ENCODE data around the gene PAGR1.

DNA sequence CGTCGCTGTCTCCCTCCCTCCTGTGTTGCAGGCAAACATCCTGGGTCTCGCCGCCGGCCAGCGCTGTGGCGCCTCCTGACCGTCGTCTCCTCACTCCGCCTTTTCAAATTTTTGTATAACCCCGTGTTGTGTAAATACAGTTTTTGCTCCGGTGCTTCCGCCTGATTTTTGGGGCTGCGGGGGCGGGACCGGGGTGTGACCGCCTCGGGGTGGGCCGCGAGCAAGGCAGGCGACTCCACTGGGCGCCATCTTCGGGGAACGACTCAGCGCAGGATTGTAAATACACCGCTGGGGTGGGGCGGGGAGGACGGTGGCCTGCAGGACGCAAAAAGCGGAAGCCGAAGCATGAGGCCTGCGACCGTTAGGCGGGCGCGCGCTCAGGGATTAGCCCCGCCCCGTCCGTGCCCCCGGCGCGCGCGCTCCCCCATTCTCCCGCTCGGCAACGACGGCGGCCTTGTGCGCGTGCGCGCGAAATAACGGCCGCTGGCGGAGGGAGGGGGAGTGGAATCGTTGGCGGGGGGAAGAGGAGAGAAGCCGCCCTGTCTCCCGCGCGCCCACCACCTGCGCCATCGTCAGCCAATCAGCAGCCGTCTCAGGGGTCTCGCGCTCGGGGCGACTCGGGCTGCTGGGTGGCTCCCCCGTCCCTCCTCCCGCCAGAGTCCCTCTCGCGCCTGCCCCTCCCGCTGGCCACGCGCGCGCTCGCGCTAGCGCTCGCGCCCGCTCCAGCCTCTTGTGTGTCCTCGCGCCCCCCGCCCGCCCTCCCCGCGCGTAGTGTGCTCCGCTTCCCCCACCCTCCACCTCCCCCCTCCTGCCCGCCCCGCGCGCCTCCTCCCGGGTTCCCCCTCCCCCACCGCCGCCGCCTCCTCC, 10.5 kb upstream of the PAGR1 start:
- TF ChIP-seq, protein P1, sequence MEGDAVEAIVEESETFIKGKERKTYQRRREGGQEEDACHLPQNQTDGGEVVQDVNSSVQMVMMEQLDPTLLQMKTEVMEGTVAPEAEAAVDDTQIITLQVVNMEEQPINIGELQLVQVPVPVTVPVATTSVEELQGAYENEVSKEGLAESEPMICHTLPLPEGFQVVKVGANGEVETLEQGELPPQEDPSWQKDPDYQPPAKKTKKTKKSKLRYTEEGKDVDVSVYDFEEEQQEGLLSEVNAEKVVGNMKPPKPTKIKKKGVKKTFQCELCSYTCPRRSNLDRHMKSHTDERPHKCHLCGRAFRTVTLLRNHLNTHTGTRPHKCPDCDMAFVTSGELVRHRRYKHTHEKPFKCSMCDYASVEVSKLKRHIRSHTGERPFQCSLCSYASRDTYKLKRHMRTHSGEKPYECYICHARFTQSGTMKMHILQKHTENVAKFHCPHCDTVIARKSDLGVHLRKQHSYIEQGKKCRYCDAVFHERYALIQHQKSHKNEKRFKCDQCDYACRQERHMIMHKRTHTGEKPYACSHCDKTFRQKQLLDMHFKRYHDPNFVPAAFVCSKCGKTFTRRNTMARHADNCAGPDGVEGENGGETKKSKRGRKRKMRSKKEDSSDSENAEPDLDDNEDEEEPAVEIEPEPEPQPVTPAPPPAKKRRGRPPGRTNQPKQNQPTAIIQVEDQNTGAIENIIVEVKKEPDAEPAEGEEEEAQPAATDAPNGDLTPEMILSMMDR (IDR thresholded peaks at IDR 0.05): no peak
- peak; percentile 82 for TF ChIP-seq POLR2A (IDR thresholded peaks at IDR 0.05)

All from right lobe of liver (tissue), 4 donors.